Heart left ventricle (tissue), 16 donors: ENCODE results near the gene OXCT2. TPM values are rescaled to one million over a fixed set of nuclear protein-coding genes. Genes with fewer than 3 reads are reported as not detected.

Experiments used
- ATAC-seq, 4 donors: fragments of 200-7000 bp; cut with Tn5 transposase; one replicate each; pipeline ENCODE4 v1.9.1; 2020 to 2022; ENCODE audit warnings: moderate library complexity in 4 of 4, mild to moderate bottlenecking in 3 of 4, moderate number of reproducible peaks in 1 of 4
- DNase-seq, 5 donors: peaks; one replicate each; pipeline ENCODE4 v3.0.0-alpha.2; 2020
- H3K27ac ChIP-seq, 12 donors: fragments of 200-600 bp; sonication (generic) in 4 of 12; one replicate each; pipeline versions ENCODE4 v1.5.0 to v1.8.0; 2016 to 2022; ENCODE audit warnings: mild to moderate bottlenecking in 2 of 12
- H3K27me3 ChIP-seq, 9 donors: fragments of 200-600 bp; sonication (generic) in 2 of 9; one replicate each; pipeline versions ENCODE4 v1.5.1 to v1.8.0; 2016 to 2022; ENCODE audit warnings: mild to moderate bottlenecking in 3 of 9
- H3K36me3 ChIP-seq, 9 donors: fragments of 200-600 bp; sonication (generic) in 2 of 9; one replicate each; pipeline versions ENCODE4 v1.5.0 to v1.8.0; 2018 to 2022; ENCODE audit warnings: mild to moderate bottlenecking in 2 of 9
- H3K4me1 ChIP-seq, 12 donors: fragments of 200-600 bp; sonication (generic) in 4 of 12; one replicate each; pipeline versions ENCODE4 v1.5.0 to v1.8.0; 2016 to 2022; ENCODE audit warnings: mild to moderate bottlenecking in 3 of 12
- H3K4me3 ChIP-seq, 12 donors: fragments of 200-600 bp; sonication (generic) in 4 of 12; one replicate each; pipeline versions ENCODE4 v1.5.0 to v1.8.0; 2017 to 2022; ENCODE audit warnings: mild to moderate bottlenecking in 9 of 12, moderate library complexity in 4 of 12
- H3K9me3 ChIP-seq, 12 donors: fragments of 200-600 bp; sonication (generic) in 4 of 12; one replicate each; pipeline versions ENCODE4 v1.5.0 to v1.8.0; 2016 to 2022; ENCODE audit warnings: mild to moderate bottlenecking in 1 of 12
- POLR2A ChIP-seq, 2 donors: fragments of 450-650 bp; IDR thresholded peaks; one replicate each; pipeline ENCODE4 v1.6.1; 2017; ENCODE audit warnings: antibody characterized with exemption in 2 of 2, mild to moderate bottlenecking in 2 of 2, moderate library complexity in 2 of 2
- WGBS, 4 donors: extraction: QIAGEN DNeasy Blood & Tissue Kit in 2 of 4; methylation state at CpG; one replicate each; pipeline versions ENCODE4 v1.1.5 to v1.1.7; 2013 to 2018; 5-methylcytosine and 5-hydroxymethylcytosine counted together
- intact Hi-C, 10 donors: fragments of 100-400 bp; cut with DNase I; formaldehyde crosslinking; loops; one replicate each; pipeline versions ENCODE4 v1.11.1 to v1.14.2; 2022
- polyA plus RNA-seq, 2 donors: library from polyadenylated mRNA; stranded (reverse); fragments of 200-250 nt; gene quantifications; one replicate each; pipeline ENCODE4 v1.2.3, GENCODE V29; 2013
- total RNA-seq, 9 donors: library from RNA; depleted of rRNA in 2 of 9; stranded (reverse); fragments of >200 nt in 2 of 9; fragmentation: NEBNext Ultra II Directional in 3 of 9; extraction: Animal tissue kit (Norgen Biotek cat#: 25700) in 3 of 9; gene quantifications; one replicate each; pipeline versions ENCODE4 v1.1.0 to v1.2.4, GENCODE V29; 2016 to 2023
- TF ChIP-seq, protein P1 (sequence below), 12 donors: fragments of 200-600 bp; sonication (generic) in 4 of 12; IDR thresholded peaks; one replicate each; pipeline versions ENCODE4 v1.5.0 to v1.8.0; 2018 to 2022; ENCODE audit warnings: antibody characterized with exemption in 12 of 12, mild to moderate bottlenecking in 5 of 12
- donor health status: ischemic (EF 13 %, LVEDD 7.1; RV severe dilation, severe dysfunction).
- donor health status: healthy with polysubstance abuse.
- donor health status: DM: no; HTN: yes; CAD: no.
- donor health status: DM: no; HTN: no; CAD: no.
- donor health status: ischemic (EF 25% LVEDD 6.9; RV normal size, moderate dysfunction).
- donor health status: ischemic (EF 25% LVEDD 5.7; RV mildly dilated, moderate dysfunction).
- donor health status: healthy.
- donor health status: DM: yes; HTN: yes; CAD: no.
- donor health status: ischemic (EF 35%, LVEDD 5.7; RV mildly dilated, moderate dysfunction).
- donor health status: nonischemic (EF 11% LVEDD 7.7; RV severe dilation, severe dysfunction).
- donor health status: DM: yes; HTN: yes; CAD: no.
- donor health status: PGD.
- donor health status: ischemic (EF 29% LVEDD 5.4; RV normal size, mild dysfunction).
- donor health status: nonischemic (EF 23%, LVEDD 6.1; RV moderate dilation, normal function).

The OXCT2 gene
- total and polyA plus RNA-seq, 11 donors, result 0.75 to 7.5 (median 2.7) TPM

DNA sequence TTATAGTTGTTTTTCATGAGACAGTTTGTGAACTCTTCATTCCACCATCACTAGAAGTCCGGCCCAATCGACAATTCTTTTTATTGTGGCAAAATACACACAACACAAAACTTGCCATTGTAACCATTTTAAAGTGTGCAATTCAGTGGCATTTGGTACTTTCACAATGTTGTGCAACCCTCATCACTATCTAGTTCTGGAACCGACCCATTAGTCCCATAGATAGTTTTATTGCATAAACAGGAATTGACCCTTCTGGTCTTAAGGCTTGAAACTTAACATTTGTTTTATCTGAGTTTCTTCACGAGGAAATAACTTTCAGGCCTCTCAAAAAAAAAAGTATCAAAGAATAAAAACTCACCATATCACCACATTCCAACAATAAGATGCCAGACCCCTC, 41.3 kb downstream of the OXCT2 start:
- ATAC-seq (no peak), DNase-seq (no peak)
- no peak overlapping the region for H3K4me3 ChIP-seq
- TF ChIP-seq, protein P1, sequence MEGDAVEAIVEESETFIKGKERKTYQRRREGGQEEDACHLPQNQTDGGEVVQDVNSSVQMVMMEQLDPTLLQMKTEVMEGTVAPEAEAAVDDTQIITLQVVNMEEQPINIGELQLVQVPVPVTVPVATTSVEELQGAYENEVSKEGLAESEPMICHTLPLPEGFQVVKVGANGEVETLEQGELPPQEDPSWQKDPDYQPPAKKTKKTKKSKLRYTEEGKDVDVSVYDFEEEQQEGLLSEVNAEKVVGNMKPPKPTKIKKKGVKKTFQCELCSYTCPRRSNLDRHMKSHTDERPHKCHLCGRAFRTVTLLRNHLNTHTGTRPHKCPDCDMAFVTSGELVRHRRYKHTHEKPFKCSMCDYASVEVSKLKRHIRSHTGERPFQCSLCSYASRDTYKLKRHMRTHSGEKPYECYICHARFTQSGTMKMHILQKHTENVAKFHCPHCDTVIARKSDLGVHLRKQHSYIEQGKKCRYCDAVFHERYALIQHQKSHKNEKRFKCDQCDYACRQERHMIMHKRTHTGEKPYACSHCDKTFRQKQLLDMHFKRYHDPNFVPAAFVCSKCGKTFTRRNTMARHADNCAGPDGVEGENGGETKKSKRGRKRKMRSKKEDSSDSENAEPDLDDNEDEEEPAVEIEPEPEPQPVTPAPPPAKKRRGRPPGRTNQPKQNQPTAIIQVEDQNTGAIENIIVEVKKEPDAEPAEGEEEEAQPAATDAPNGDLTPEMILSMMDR (IDR thresholded peaks at IDR 0.05), result no peak
- TF ChIP-seq POLR2A (IDR thresholded peaks at IDR 0.05), result no peak
- 34 to 67% (median 43%) methylated on average over 4 of the region's 4 CpGs for WGBS, 4 donors
- H3K27ac ChIP-seq, result no peak overlapping the region
- peaks cover 0 to 9% (median 0%) of the 10 kb centered on the region in 12 donors for H3K4me1 ChIP-seq
- no peaks in the 10 kb centered on the region for H3K9me3 ChIP-seq
- no peaks in the 10 kb centered on the region for H3K36me3 ChIP-seq
- intact Hi-C loops, result loop anchor here in 1 of 10 donors (10.0 kb wide), 1 partner anchor 635 kb away; no protein-coding TSS in a partner anchor
- H3K27me3 ChIP-seq, result peaks cover 0 to 87% (median 24%) of the 10 kb centered on the region in 9 donors

- DNase-seq (no peak), ATAC-seq (no peak)
- Histone ChIP-seq H3K4me1 (peaks cover 0 to 9% (median 0%) of the 10 kb centered on the region in 12 donors), H3K4me3 (no peak overlapping the region), H3K9me3 (no peaks in the 10 kb centered on the region), H3K27ac (no peak overlapping the region), H3K36me3 (no peaks in the 10 kb centered on the region), H3K27me3 (peaks cover 0 to 79% (median 26%) of the 10 kb centered on the region in 9 donors)
- intact Hi-C loops, result no loop called here
- 57 to 74% (median 63%) methylated on average over 3 of the region's 3 CpGs for WGBS, 4 donors
- TF ChIP-seq, protein P1 (IDR thresholded peaks at IDR 0.05), result no peak
- no peak for TF ChIP-seq POLR2A (IDR thresholded peaks at IDR 0.05)
These were observed 42.1 kb downstream of the OXCT2 start for GRCh38 chr1:39729030-39729429.

GRCh38 chr1:39727932-39728317, 43.2 kb downstream of the OXCT2 start:
- Histone ChIP-seq H3K9me3 (no peaks in the 10 kb centered on the region), H3K36me3 (no peaks in the 10 kb centered on the region), H3K4me3 (no peak overlapping the region), H3K27ac (no peak overlapping the region), H3K4me1 (peaks cover 0 to 1% (median 0%) of the 10 kb centered on the region in 12 donors), H3K27me3 (peaks cover 0 to 75% (median 22%) of the 10 kb centered on the region in 9 donors)
- intact Hi-C loops, result no loop called here
- no peak for DNase-seq
- 56 to 70% (median 67%) methylated on average over 14 of the region's 14 CpGs for WGBS, 4 donors
- no peak for ATAC-seq
- TF ChIP-seq, protein P1 (IDR thresholded peaks at IDR 0.05), result no peak
- no peak for TF ChIP-seq POLR2A (IDR thresholded peaks at IDR 0.05)

DNA sequence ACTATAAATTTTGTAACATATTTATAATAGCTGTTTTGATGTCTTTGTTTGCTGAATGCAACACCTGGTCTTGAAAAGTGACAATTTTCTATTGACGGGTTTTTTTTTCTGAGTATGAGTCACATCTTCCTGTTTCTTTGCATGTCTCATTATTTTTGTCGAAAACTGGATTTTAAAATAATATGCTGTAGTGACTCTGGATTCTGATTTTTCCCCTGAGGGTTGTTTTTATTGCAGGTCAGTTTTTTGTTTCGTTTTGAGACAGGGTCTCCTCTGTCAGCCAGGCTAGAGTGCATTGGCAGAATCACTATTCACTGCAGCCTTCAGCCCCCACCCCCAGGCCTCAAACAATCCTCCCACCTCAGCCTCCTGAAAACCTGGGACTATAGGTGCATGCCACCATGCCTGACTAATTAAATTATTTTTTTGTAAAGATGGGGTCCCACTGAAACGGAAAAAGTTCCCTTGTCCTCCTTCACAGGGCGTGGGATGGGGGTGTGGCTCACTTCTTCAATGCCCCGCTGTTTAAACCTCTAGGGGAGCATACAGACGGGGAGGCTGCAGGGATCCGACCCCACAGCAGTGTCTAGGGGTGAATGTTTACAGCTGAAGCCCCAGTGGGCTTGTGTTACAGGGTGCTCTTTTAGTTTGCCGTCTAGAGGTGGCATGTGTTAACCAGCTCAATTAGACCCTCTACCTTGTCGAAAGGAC, 43.8 kb downstream of the OXCT2 start:
- DNase-seq (no peak), ATAC-seq (no peak)
- intact Hi-C loops, result no loop called here
- TF ChIP-seq, protein P1 (IDR thresholded peaks at IDR 0.05), result no peak
- no peak for TF ChIP-seq POLR2A (IDR thresholded peaks at IDR 0.05)
- Histone ChIP-seq H3K27ac (no peak overlapping the region), H3K4me1 (no peaks in the 10 kb centered on the region), H3K27me3 (peaks cover 0 to 73% (median 22%) of the 10 kb centered on the region in 9 donors), H3K4me3 (no peak overlapping the region), H3K36me3 (no peaks in the 10 kb centered on the region), H3K9me3 (no peaks in the 10 kb centered on the region)
- 40 to 49% (median 44%) methylated on average over 9 to 10 of the region's 10 CpGs for WGBS, 4 donors
